Transverse colon (tissue), 4 donors: Measurements from ENCODE around the gene GNPTAB.

Experiments
- CTCF ChIP-seq, 5 experiments: fragments of 200-600 bp in 3 of 5; fragments of 450-650 bp in 2 of 5; sonication (generic) in 3 of 5; IDR thresholded peaks; 1 replicate in 2 of 5; 2 replicates in 3 of 5; pipeline ENCODE4 v1.5.1; 2016 to 2017; ENCODE audit warnings: antibody characterized with exemption in 5 of 5, inconsistent platforms in 3 of 5, mild to moderate bottlenecking in 2 of 5, moderate library complexity in 1 of 5
- EP300 ChIP-seq: sonication (generic); formaldehyde crosslinking; IDR thresholded peaks from one replicate; pipeline ENCODE4 v1.6.1; 2017; ENCODE audit warnings: antibody characterized with exemption, low read depth
- POLR2A ChIP-seq: fragments of 450-650 bp; IDR thresholded peaks from one replicate; pipeline ENCODE4 v1.6.1; 2016; ENCODE audit warnings: antibody characterized with exemption, mild to moderate bottlenecking, moderate library complexity
- POLR2AphosphoS5 ChIP-seq, 3 donors: sonication (generic); formaldehyde crosslinking; IDR thresholded peaks; one replicate each; pipeline ENCODE4 v1.6.1; 2016; ENCODE audit warnings: antibody characterized with exemption in 3 of 3

GRCh38 chr12:101809208-101809607, 21.6 kb downstream of the GNPTAB start:
- TF ChIP-seq CTCF (IDR thresholded peaks at IDR 0.05), result no peak
- TF ChIP-seq POLR2A, result no peak
- TF ChIP-seq POLR2AphosphoS5 (IDR thresholded peaks at IDR 0.05), result no peak
- no peak for TF ChIP-seq EP300
